HG03575 (cell line): Measurements from ENCODE around the gene PBXIP1.

Source experiments
- ATAC-seq: cut with Tn5 transposase; IDR thresholded peaks from one replicate; pipeline ENCODE4 v1.9.1; 2021; ENCODE audit not compliant: unreplicated experiment, insufficient number of reproducible peaks, low FRiP score; ENCODE audit errors: extremely low read depth

Gene PBXIP1

DNA sequence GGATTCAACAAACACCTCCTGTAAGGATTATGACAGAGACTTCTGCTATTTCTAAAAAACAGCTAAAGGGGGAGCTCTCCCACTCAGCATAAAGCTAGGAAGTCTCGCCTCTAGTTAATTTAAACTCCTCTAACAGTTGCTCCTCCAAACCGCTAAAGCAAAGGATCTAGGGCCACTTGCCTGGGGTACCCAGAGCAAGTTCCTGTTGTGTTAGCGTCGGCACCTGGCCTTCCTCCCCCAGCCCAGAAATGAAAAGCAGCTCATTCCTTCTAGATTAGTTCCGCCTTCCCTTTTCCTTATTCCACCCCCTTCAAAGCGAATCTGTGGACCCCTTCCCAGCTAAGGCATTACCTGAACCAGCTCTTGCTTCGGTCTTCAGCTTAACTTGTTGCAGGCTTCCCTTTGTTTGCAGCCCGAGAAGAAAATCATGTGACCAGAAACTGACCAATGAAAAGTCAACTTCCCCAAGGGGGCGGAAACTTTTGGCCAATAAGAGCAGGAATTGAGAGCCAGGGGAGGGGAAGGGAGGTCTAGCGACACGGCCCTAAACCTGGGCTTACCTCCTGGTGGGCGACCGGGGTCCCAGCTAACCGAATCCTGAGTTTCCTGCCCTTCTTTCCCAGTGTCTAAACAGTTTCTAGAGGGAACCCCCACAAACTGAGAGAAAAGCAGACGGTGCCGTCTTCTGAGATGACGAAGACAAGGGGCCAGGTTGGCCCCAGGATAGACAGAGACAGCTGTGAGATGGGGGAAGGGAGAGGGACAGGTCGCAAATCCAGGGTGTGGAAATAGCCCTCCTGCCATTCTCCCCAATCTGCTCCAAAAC, at the start of gene PBXIP1:
Gene PBXIP1 (minus strand): TSS at position 382 of the 826 bp plus-strand sequence. CDS start 2,378 bp downstream, outside the sequence.
- ATAC-seq: no peak

- no peak for ATAC-seq
Observed at GRCh38 chr1:155005076-155006011, 49.4 kb upstream of the PBXIP1 start.

- ATAC-seq: no peak
Observed at GRCh38 chr1:155004352-155005075, 48.6 kb upstream of the PBXIP1 start.

- no peak for ATAC-seq
Observed at GRCh38 chr1:155003766-155004351, 48.0 kb upstream of the PBXIP1 start.

DNA sequence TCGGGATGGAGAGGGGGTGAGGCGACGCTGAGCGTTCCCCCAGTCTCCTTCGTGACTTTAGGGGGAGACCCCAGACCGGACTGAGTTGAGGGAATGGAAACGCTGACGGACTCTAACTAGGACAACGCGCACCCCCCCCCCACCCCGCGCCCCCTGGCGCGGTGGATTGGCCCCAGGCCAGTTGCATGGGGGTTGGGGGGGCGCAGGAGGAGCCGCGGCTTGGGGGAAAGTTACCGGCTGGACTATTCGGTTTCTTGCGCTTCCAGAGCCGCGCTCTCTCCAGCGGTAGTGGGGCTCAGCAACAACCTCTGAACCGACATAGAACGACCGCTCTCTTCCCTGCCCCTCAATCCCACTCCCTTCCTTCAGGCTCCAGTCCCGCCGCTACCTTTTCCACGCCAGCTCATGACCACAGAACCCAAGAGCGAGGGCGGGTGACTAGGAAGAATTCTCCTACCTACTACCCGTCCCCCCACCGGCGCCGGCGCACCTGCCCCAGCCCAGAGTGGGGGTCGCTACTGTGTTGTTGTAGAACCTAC, 47.4 kb upstream of the PBXIP1 start:
- ATAC-seq: no peak

GRCh38 chr1:155002464-155003226, 46.7 kb upstream of the PBXIP1 start, which contains the start of gene ZBTB7B:
TSS of gene ZBTB7B (plus strand) at chr1:155002802. CDS start at chr1:155014661, 11,859 bp downstream.
- ATAC-seq: no peak

GRCh38 chr1:155001675-155002463, 46.0 kb upstream of the PBXIP1 start:
- no peak for ATAC-seq

GRCh38 chr1:155001425-155001674, 45.5 kb upstream of the PBXIP1 start:
- ATAC-seq: no peak

GRCh38 chr1:155000726-155001424, 45.0 kb upstream of the PBXIP1 start:
- no peak for ATAC-seq

DNA sequence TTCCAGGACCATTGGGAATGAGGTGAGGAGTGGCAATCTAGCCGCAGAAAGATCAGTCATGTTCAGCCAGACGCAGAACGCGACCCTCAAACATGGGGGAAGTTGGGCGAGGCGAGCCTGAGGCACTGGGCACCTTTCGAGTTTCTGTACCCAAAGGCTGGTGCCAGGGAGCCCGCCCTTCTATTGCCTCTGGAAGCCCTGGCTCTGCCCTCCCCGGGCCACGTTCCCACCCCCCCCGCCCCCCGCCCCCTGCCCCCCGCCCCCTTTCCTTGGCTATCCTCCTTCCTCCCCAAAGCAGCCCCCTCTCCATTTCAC, 44.5 kb upstream of the PBXIP1 start:
- no peak for ATAC-seq

GRCh38 chr1:154999571-155000410, 43.9 kb upstream of the PBXIP1 start:
- ATAC-seq: no peak

- no peak for ATAC-seq
Observed at GRCh38 chr1:154998818-154999570, 43.1 kb upstream of the PBXIP1 start.

DNA sequence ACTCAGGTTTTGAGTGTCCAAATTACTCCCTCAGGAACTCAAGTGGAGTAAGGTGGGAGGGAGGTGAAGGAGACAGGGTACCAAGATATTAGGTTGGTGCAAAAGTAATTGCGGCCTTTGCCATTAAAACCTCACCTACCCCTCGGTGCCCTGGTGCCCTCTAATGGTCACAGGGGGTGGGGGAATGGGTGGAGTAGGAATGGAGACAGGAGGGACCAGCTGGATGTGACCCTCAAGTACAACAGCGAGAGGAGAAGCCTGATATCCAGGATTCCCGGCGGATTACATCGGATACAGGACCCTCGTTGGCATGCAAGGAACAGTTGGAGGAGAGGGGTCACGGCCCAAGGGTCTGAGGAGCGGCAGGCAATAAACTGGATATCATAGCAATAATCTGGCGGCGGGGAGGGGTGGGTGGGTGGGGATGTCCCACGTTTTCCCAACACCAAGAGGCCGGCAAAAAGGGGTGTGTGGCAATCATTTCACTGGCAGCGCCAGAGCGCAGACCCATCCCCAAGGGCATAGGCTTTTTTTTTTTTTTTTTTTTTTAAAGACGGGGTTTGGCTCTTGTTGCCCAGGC, 42.4 kb upstream of the PBXIP1 start:
- ATAC-seq: no peak

DNA sequence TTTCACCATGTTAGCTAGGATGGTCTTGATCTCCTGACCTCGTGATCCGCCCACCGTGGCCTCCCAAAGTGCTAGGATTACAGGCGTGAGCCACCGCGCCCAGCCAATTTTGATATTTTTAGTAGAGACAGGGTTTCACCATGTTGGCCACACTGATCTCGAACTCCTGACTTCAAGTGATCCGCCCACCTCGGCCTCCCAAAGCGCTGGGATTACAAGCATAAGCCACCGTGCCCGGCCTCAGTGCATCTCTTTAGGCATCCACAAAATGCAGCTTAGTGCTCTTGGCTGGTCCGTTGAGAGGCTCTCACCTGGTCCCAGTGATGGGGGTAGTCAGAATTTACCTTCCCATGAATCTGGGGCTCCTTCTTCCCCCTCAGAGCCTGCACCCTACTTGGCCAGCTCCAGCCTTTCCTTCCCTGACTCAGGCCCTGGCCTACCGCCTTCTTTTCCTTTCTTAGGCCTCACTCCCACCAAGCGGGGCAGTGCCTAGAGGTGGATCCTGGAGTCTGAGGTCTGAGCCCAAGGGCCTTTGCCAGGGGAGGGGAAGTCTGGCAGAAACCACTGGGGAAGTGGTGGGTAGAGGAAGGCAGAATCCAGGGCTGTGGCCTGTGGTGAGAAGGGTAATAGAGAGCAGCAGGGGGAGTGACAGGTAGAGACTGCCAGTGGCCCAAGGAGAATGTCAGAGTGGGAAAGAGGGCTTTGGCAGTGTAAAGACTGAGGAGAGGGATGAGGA, 41.2 kb upstream of the PBXIP1 start:
- no peak for ATAC-seq
